Stimulated activated CD4-positive, alpha-beta T cell treated with anti-CD3 and anti-CD28 coated beads, Interleukin-15, amount 100 ng/mL, for 48 hours (primary cell): ENCODE results near the gene WASHC2A.
"Not testable (repeated sequence)": the region's sequence is repeated elsewhere in the genome, so short reads cannot be mapped to it uniquely, and the experiment has no call there.

ENCODE experiments used
- DNase-seq, 2 donors: peaks; one replicate each; pipeline ENCODE4 v3.0.0-alpha.2; 2020; ENCODE audit warnings: low read depth in 2 of 2

The WASHC2A gene

GRCh38 chr10:50152792-50153272 is 85.1 kb downstream of the WASHC2A start:
- no peak for DNase-seq

DNA sequence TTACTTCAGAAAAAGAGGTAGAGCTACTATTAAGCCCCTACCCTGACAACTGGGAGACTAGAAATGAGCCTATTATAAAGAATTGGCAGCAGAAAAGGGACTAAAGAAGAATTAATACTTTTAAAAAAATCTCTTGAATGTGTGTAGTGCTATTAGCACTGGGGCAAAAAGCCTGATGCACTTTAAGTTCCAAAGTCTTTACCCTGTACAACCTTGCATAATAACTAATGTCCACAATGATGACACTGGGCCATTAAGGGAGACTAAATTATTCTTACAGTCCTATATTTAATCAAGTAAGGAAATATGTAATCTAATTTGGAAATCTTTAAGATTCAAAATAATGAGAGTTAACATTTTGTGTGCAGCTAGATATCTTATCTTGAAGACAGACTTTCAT is 90.1 kb downstream of the WASHC2A start:
- DNase-seq, result not testable (repeated sequence)

DNA sequence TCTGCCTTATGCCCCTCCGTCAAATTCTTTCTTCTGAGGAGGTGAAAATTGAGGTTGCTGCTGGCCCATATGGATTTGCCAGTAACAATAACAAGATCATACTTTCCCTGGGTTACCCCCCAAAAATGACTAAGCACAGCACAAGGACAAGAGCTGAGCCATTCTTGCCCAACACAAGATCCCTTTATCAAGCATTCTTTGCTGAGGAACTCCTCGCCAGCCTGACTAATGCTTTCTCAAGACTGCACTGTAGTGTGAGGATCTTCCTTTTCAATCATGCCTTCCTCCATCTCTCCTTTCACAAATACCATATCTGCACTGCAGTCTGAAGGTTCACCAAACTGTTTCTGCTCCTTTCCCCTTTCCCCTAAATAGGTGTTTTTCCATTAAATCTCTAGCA is 92.1 kb downstream of the WASHC2A start:
- not testable (repeated sequence) for DNase-seq

DNA sequence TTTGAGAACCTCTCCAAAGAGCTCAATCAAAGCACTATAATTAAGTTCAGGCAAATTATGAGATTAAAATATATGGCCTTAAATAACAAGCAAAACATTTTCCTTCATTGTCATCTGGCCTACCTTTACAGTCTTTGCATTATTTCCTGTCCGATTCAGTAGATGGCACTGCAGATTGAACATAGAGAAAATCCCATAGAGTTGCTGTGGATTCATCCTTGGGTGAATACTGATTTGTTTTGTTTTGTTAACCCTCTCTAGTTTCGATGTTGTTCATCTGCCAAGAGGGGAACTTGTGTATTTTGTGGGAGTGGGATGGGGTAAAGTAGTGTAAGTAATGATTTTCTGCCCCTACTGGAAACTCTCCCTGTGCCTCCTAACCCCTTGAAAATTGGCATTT is 97.3 kb downstream of the WASHC2A start:
- DNase-seq, result not testable (repeated sequence)

GRCh38 chr10:50167833-50168232 is 100.1 kb downstream of the WASHC2A start:
- not testable (repeated sequence) for DNase-seq

- DNase-seq, result not testable (repeated sequence)
These were observed 101.8 kb downstream of the WASHC2A start for GRCh38 chr10:50169506-50169905.

DNA sequence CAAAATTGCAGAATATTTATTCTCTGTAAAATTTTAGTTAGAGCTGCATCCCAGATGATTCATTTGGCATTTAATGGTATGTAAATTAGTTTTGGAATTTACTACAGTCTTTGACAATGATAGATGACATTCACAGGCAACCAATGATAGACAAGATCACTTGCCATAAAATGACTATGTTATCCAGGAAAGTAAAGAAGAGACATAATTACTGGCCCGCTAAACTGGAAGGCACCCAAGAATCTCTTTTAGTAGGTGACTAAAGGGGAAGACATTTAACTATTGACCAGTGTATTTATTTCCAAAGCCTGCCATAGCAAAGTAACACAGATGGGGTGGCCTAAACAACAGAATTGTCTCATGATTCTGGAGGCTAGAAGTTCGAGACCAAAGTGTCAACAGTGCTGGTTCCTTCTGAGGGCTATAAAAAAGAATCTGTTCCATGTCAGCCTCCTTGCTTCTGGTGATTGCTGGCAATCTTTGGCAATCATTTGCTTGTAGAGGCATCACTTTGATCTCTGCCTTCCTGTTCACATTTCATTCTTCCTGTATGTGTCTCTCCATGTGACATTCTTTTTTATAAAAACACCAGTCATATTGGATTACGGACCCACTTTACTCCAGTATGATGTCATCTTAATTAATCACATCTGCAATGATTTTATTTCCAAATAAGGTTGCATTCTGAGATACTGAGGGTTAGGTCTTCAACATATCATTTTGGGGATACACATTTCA is 107.2 kb downstream of the WASHC2A start:
- DNase-seq, result not testable (repeated sequence)
